ENCODE results near the gene GGPS1. TPM values are rescaled to one million over a fixed set of nuclear protein-coding genes. Genes with fewer than 3 reads are reported as not detected.
A peak's percentile ranks its signal among the peaks of the same experiment; 100 is the strongest.

GGPS1 gene
- total RNA-seq, 1 donor from 2014 or later, result 45.5 TPM

GRCh38 chr1:235336903-235337302 lies 8.5 kb downstream of the GGPS1 start:
- H3K4me1 Mint-ChIP-seq (ENCODE audit: unreplicated experiment), result peaks cover 9% of the 10 kb centered on the region
- DNase-seq (ENCODE audit: extremely low spot score, unreplicated experiment), result no peak
- H3K4me3 Mint-ChIP-seq, result peak overlapping the region; percentile 37
- H3K27me3 Mint-ChIP-seq, result no peaks in the 10 kb centered on the region
- peaks cover 5% of the 10 kb centered on the region for H3K36me3 Mint-ChIP-seq
- no peak for TF ChIP-seq CTCF (conservative IDR thresholded peaks at IDR 0.05)
- peak overlapping the region; percentile 39 for H3K27ac Mint-ChIP-seq
- H3K9me3 Mint-ChIP-seq, result no peaks in the 10 kb centered on the region

- no peaks in the 10 kb centered on the region for H3K9me3 Mint-ChIP-seq
- peaks cover 15% of the 10 kb centered on the region for H3K36me3 Mint-ChIP-seq
- no peak overlapping the region for H3K27ac Mint-ChIP-seq
- no peak overlapping the region for H3K4me3 Mint-ChIP-seq
- H3K4me1 Mint-ChIP-seq (ENCODE audit: unreplicated experiment), result peaks cover 4% of the 10 kb centered on the region
- H3K27me3 Mint-ChIP-seq, result no peaks in the 10 kb centered on the region
- no peak for TF ChIP-seq CTCF (conservative IDR thresholded peaks at IDR 0.05)
- DNase-seq (ENCODE audit: extremely low spot score, unreplicated experiment), result no peak
Measured at GRCh38 chr1:235339746-235340145, 11.4 kb downstream of the GGPS1 start.

- TF ChIP-seq CTCF (conservative IDR thresholded peaks at IDR 0.05), result no peak
- DNase-seq (ENCODE audit: extremely low spot score, unreplicated experiment), result no peak
- Mint-ChIP-seq H3K4me1 (ENCODE audit: unreplicated experiment) (peaks cover 4% of the 10 kb centered on the region), H3K27ac (no peak overlapping the region), H3K4me3 (no peak overlapping the region), H3K9me3 (no peaks in the 10 kb centered on the region), H3K27me3 (no peaks in the 10 kb centered on the region), H3K36me3 (peaks cover 25% of the 10 kb centered on the region)
Measured at GRCh38 chr1:235341334-235341733, 13.0 kb downstream of the GGPS1 start.

- Mint-ChIP-seq H3K4me1 (ENCODE audit: unreplicated experiment) (peaks cover 1% of the 10 kb centered on the region), H3K9me3 (no peaks in the 10 kb centered on the region), H3K4me3 (no peak overlapping the region), H3K27ac (no peak overlapping the region), H3K36me3 (peaks cover 25% of the 10 kb centered on the region), H3K27me3 (no peaks in the 10 kb centered on the region)
- no peak for DNase-seq (ENCODE audit: extremely low spot score, unreplicated experiment)
- no peak for TF ChIP-seq CTCF (conservative IDR thresholded peaks at IDR 0.05)
Measured at GRCh38 chr1:235342039-235342438, 13.7 kb downstream of the GGPS1 start.

GRCh38 chr1:235342471-235342870 lies 14.1 kb downstream of the GGPS1 start:
- H3K27ac Mint-ChIP-seq, result no peak overlapping the region
- H3K27me3 Mint-ChIP-seq, result no peaks in the 10 kb centered on the region
- H3K36me3 Mint-ChIP-seq, result peaks cover 25% of the 10 kb centered on the region
- H3K4me1 Mint-ChIP-seq (ENCODE audit: unreplicated experiment), result no peaks in the 10 kb centered on the region
- TF ChIP-seq CTCF (conservative IDR thresholded peaks at IDR 0.05), result no peak
- H3K9me3 Mint-ChIP-seq, result no peaks in the 10 kb centered on the region
- H3K4me3 Mint-ChIP-seq, result no peak overlapping the region
- DNase-seq (ENCODE audit: extremely low spot score, unreplicated experiment), result no peak

GRCh38 chr1:235343726-235344125 lies 15.4 kb downstream of the GGPS1 start:
- DNase-seq (ENCODE audit: extremely low spot score, unreplicated experiment), result no peak
- Mint-ChIP-seq H3K27ac (no peak overlapping the region), H3K9me3 (no peaks in the 10 kb centered on the region), H3K36me3 (peaks cover 25% of the 10 kb centered on the region), H3K4me1 (ENCODE audit: unreplicated experiment) (no peaks in the 10 kb centered on the region), H3K27me3 (no peaks in the 10 kb centered on the region), H3K4me3 (no peak overlapping the region)
- no peak for TF ChIP-seq CTCF (conservative IDR thresholded peaks at IDR 0.05)
